Right lobe of liver (tissue), 6 donors: ENCODE measurements around the gene FRMD4B. TPM values are rescaled to one million over a fixed set of nuclear protein-coding genes. Genes with fewer than 3 reads are reported as not detected.

Experiments used
- ATAC-seq, 4 donors: fragments of 200-7000 bp; cut with Tn5 transposase; one replicate each; pipeline ENCODE4 v1.9.1; 2020; ENCODE audit warnings: mild to moderate bottlenecking in 4 of 4, moderate library complexity in 4 of 4
- DNase-seq, 3 donors: peaks; one replicate each; pipeline ENCODE4 v3.0.0-alpha.2; 2020
- H3K27ac ChIP-seq, 3 donors: fragments of 200-600 bp; one replicate each; pipeline ENCODE4 v1.8.0; 2022
- H3K27me3 ChIP-seq, 2 donors: fragments of 200-600 bp; one replicate each; pipeline ENCODE4 v1.8.0; 2022
- H3K36me3 ChIP-seq, 4 donors: fragments of 200-600 bp; sonication (generic) in 1 of 4; one replicate each; pipeline versions ENCODE4 v1.5.1 to v1.8.0; 2017 to 2022; ENCODE audit warnings: control low read depth in 1 of 4
- H3K4me1 ChIP-seq, 4 donors: fragments of 200-600 bp; sonication (generic) in 1 of 4; one replicate each; pipeline versions ENCODE4 v1.5.1 to v1.8.0; 2017 to 2022; ENCODE audit warnings: control low read depth in 1 of 4
- H3K4me3 ChIP-seq, 3 donors: fragments of 200-600 bp; one replicate each; pipeline ENCODE4 v1.8.0; 2022
- H3K9me3 ChIP-seq, 4 donors: fragments of 200-600 bp; sonication (generic) in 1 of 4; one replicate each; pipeline versions ENCODE4 v1.5.1 to v1.8.0; 2017 to 2022; ENCODE audit warnings: control low read depth in 1 of 4
- POLR2A ChIP-seq: fragments of 450-650 bp; IDR thresholded peaks from one replicate; pipeline ENCODE4 v1.6.1; 2017; ENCODE audit warnings: antibody characterized with exemption, mild to moderate bottlenecking
- WGBS: methylation state at CpG from one replicate; pipeline ENCODE4 v1.1.6; 2018; ENCODE audit warnings: low coverage, low lambda C conversion rate; ENCODE audit not compliant: insufficient coverage; ENCODE audit errors: missing lambda C conversion rate; 5-methylcytosine and 5-hydroxymethylcytosine counted together
- intact Hi-C, 2 donors: fragments of 100-400 bp; cut with DNase I; formaldehyde crosslinking; loops; one replicate each; pipeline versions ENCODE4 v1.11.2 to v1.14.1; 2022
- total RNA-seq, 6 experiments: library from RNA; depleted of rRNA in 2 of 6; stranded (reverse); fragments of >200 nt in 2 of 6; fragmentation: NEBNext Ultra II Directional in 3 of 6; extraction: Animal tissue kit (Norgen Biotek cat#: 25700) in 3 of 6; gene quantifications; one replicate each; pipeline versions ENCODE4 v1.1.0 to v1.2.4, GENCODE V29; 2016 to 2023
- TF ChIP-seq, protein P1 (sequence below), 4 donors: fragments of 200-600 bp in 3 of 4; fragments of 450-650 bp in 1 of 4; IDR thresholded peaks; one replicate each; pipeline versions ENCODE4 v1.5.1 to v1.8.0; 2016 to 2022; ENCODE audit warnings: antibody characterized with exemption in 4 of 4, mild to moderate bottlenecking in 2 of 4
- donor health status: DM: no; HTN: yes; CAD: no.
- donor health status: DM: no; HTN: no; CAD: no.
- donor health status: DM: no; HTN: no; CAD: no.
- donor health status: DM: no; HTN: yes; CAD: no.
- donor health status: DM: no; HTN: yes; CAD: no.

The FRMD4B gene
- total RNA-seq, 6 experiments from 2014 or later = 9.2 to 21.0 (median 12.3) TPM

DNA sequence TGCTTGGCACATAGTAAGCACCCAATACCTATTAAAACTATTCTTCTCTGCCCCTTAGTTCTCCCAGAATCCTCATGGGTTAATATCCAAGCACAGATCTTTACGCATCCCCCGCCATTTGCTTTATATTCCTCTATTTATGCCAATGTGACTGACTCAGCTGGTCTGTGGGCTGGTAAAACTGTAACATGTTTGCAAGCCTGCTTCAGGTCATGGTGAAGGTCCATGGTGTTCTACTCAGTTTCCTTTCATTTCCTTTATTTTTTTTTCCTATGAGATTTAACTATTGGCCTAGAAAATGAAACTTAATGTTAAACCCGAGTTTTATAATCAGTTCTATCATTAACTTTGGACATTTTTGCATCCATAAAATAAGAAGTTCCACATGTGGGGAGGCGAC lies 47.0 kb downstream of the FRMD4B start:
- no peaks in the 10 kb centered on the region for H3K4me1 ChIP-seq
- H3K27ac ChIP-seq = no peak overlapping the region
- H3K36me3 ChIP-seq = no peaks in the 10 kb centered on the region
- intact Hi-C loops = no loop called here
- no peak for DNase-seq
- no peak overlapping the region for H3K4me3 ChIP-seq
- no peaks in the 10 kb centered on the region for H3K27me3 ChIP-seq
- ATAC-seq = peak in 3 of 4 donors; percentile 34 to 71 (median 53)
- TF ChIP-seq, protein P1, sequence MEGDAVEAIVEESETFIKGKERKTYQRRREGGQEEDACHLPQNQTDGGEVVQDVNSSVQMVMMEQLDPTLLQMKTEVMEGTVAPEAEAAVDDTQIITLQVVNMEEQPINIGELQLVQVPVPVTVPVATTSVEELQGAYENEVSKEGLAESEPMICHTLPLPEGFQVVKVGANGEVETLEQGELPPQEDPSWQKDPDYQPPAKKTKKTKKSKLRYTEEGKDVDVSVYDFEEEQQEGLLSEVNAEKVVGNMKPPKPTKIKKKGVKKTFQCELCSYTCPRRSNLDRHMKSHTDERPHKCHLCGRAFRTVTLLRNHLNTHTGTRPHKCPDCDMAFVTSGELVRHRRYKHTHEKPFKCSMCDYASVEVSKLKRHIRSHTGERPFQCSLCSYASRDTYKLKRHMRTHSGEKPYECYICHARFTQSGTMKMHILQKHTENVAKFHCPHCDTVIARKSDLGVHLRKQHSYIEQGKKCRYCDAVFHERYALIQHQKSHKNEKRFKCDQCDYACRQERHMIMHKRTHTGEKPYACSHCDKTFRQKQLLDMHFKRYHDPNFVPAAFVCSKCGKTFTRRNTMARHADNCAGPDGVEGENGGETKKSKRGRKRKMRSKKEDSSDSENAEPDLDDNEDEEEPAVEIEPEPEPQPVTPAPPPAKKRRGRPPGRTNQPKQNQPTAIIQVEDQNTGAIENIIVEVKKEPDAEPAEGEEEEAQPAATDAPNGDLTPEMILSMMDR (IDR thresholded peaks at IDR 0.05) = no peak
- no peak for TF ChIP-seq POLR2A
- no peaks in the 10 kb centered on the region for H3K9me3 ChIP-seq
- 62% methylated on average over 4 of the region's 4 CpGs for WGBS

DNA sequence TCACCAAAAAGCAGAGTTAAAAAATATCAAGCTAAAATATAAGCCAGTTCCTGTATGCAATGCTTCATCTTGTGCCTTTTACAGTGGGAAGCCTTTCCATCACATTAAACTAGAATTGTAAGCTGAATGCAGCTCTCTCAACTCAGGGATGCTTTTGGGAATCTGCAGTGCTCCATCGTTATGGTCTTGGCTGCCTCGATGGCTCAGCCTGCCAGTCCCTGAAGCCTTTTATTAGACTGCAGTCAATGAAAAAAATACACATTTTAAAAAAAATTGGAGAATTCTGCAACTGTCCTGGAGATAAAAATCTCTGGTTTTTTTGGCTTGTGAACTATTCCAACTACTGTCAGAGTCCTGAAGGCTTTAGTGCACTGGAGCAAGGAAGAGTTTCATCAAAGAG lies 53.0 kb downstream of the FRMD4B start:
- intact Hi-C loops = no loop called here
- 85% methylated on average over 2 of the region's 2 CpGs for WGBS
- no peaks in the 10 kb centered on the region for H3K9me3 ChIP-seq
- H3K27ac ChIP-seq = no peak overlapping the region
- H3K4me1 ChIP-seq = no peaks in the 10 kb centered on the region
- TF ChIP-seq, protein P1 (IDR thresholded peaks at IDR 0.05) = no peak
- no peak for TF ChIP-seq POLR2A
- ATAC-seq = no peak
- no peak for DNase-seq
- no peaks in the 10 kb centered on the region for H3K27me3 ChIP-seq
- no peaks in the 10 kb centered on the region for H3K36me3 ChIP-seq
- H3K4me3 ChIP-seq = no peak overlapping the region

DNA sequence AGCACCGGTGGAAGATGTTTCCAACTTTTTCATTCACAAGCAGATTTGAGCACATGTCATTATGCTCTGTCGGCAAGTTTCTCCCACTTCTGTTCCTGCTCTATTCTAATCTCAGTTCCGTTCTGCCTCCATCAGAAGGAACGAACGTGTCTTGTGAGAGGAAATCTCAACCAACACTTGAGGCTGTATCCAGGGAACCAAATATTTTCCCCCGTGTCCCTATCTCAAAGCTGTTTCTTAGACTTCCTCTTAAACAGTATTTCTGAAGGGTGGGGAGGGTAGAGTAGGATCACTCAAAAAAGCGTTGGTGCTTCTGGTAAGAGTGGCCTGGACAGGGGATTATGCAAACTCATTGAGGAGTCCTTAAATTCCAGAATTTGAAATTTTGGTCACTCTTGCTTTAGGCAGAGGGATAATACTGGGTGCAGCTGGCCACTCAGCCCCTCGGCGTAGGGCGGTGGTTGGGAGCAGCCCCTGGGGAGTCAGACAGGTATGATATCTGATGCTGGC lies 54.9 kb downstream of the FRMD4B start:
- intact Hi-C loops = no loop called here
- Histone ChIP-seq H3K4me3 (no peak overlapping the region), H3K27ac (peak overlapping the region in 2 of 3 donors; percentile 15 to 63), H3K27me3 (no peaks in the 10 kb centered on the region), H3K36me3 (no peaks in the 10 kb centered on the region), H3K4me1 (no peaks in the 10 kb centered on the region), H3K9me3 (no peaks in the 10 kb centered on the region)
- TF ChIP-seq POLR2A = no peak
- TF ChIP-seq, protein P1 (IDR thresholded peaks at IDR 0.05) = no peak
- ATAC-seq = peak; percentile 77 to 82 (median 80)
- DNase-seq = no peak
- 38% methylated on average over 7 of the region's 10 CpGs for WGBS

DNA sequence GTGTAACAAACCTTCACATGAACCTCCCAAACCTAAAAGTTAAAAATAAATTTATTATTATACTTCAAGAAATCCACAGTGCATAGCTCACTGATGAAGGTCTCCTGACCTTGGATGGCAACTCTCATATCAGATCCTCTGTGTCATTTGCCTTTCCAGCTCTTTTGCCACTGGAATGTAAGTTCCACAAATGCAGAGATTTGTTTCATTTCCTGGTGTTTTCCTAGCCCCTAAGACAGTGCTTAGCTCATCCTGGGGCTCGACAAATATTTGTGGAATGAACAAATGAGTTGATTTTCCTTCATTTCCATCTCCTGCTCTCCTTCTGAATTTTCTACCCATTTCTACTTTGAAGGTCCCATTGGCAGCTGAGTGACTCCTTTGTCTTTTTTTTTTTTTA lies 56.0 kb downstream of the FRMD4B start:
- Histone ChIP-seq H3K4me1 (no peaks in the 10 kb centered on the region), H3K4me3 (no peak overlapping the region), H3K27me3 (no peaks in the 10 kb centered on the region), H3K9me3 (no peaks in the 10 kb centered on the region), H3K36me3 (no peaks in the 10 kb centered on the region), H3K27ac (peak overlapping the region in 1 of 3 donors; percentile 43)
- DNase-seq = no peak
- intact Hi-C loops = no loop called here
- TF ChIP-seq POLR2A = no peak
- TF ChIP-seq, protein P1 (IDR thresholded peaks at IDR 0.05) = no peak
- whole genome bisulfite sequencing = 36% methylated on average over 1 of the region's 1 CpG
- ATAC-seq = no peak

DNA sequence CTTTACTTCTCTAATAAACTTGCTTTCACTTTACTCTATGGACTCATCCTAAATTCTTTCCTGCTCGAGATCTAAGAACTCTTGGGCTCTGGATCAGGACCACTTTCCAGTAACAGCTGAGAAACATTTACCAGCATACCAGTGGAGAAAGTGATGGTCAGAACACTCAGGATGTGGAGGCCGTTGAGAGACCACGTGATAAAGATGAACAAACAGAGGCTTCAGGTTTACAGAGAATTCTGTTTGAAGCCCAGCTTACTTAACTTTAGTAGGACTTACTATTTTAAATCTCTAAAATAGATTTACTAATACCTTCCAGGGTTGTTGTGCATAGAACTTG lies 57.0 kb downstream of the FRMD4B start:
- H3K27me3 ChIP-seq = no peaks in the 10 kb centered on the region
- 28% methylated on average over 3 of the region's 3 CpGs for WGBS
- no peak overlapping the region for H3K4me3 ChIP-seq
- no peaks in the 10 kb centered on the region for H3K4me1 ChIP-seq
- H3K36me3 ChIP-seq = no peaks in the 10 kb centered on the region
- ATAC-seq (no peak), DNase-seq (no peak)
- intact Hi-C loops = no loop called here
- H3K9me3 ChIP-seq = no peaks in the 10 kb centered on the region
- H3K27ac ChIP-seq = no peak overlapping the region
- TF ChIP-seq, protein P1 (IDR thresholded peaks at IDR 0.05) = no peak
- no peak for TF ChIP-seq POLR2A
